ENCODE measurements around the gene MAPKAP1. TPM values are rescaled to one million over a fixed set of nuclear protein-coding genes. Genes with fewer than 3 reads are reported as not detected.

The MAPKAP1 gene
- total and polyA plus RNA-seq, 2 experiments from 2014 or later = 68.5 to 74.5 TPM

DNA sequence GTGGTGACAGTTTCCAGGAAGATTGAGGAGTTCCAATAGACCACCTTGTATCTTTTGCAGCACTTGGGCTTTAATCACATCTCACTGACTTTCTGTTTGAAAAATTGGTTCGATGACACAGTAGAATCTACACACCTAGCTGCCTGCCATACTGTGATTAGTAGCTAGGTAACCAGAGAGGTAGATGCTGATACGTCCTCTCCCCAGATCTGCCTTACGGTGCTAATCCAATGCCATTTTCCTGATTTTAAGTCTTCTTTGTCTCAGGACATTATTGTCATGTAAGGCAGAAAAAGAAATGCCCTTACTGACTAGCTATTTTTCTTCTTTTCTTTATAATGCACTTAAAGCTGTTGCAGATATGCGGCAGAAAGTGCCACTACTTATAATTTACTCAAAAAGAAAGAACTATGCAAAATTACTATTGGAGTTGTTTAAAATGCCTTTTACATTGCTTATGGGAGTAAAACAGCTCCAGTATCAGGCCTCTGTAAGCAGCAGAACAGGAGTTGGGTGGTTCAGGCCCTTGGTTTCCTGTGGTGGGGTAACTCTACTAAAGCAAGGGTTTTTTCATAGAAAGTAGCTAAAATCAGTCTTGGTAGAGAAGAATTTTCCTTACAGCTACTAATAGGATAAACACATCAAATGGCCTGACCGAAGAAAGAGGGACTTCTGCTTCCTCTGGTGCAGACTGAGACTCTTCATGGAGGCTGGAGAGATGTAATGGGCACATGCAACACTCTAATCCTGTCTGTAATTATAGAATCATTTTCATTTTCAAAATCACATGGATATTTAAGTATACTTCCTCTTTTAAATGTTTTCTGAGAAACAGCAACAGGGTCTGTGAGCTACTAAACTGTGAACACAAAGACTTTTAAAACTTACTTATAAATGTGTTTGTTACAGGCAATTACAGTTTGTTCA lies 177.2 kb downstream of the MAPKAP1 start:
- in situ Hi-C loops (cut with MboI) = no loop called here
- Histone ChIP-seq H3K4me2 (ENCODE audit: unreplicated experiment) (no peak overlapping the region), H4K20me1 (ENCODE audit: insufficient read depth) (no peaks in the 10 kb centered on the region), H3K79me2 (ENCODE audit: insufficient read depth) (peaks cover 11% of the 10 kb centered on the region; the same call in 1 of the 2 replicates), H3K9me2 (ENCODE audit: insufficient read depth) (no peaks in the 10 kb centered on the region), H3K4me1 (ENCODE audit: insufficient read depth) (peaks cover 27% of the 10 kb centered on the region), H3K9ac (no peak overlapping the region), H3K27me3 (replicated peaks; ENCODE audit: insufficient read depth) (no peaks in the 10 kb centered on the region), H3K9me3 (ENCODE audit: low read depth) (no peaks in the 10 kb centered on the region), H3K4me3 (no peak overlapping the region), H3K36me3 (ENCODE audit: low read depth) (no peaks in the 10 kb centered on the region), H2AFZ (no peak overlapping the region), H3F3A (ENCODE audit: insufficient read depth) (peaks cover 18% of the 10 kb centered on the region), H3K27ac (no peak overlapping the region)
- WGBS, 2 experiments (ENCODE audit: low coverage in 1 of 2, low lambda C conversion rate in 2 of 2, missing lambda C conversion rate in 2 of 2) = 95 to 97% methylated on average over 5 of the region's 5 CpGs
- TF ChIP-seq EZH2 (IDR thresholded peaks at IDR 0.05; ENCODE audit: insufficient read depth, poor library complexity, severe bottlenecking) (no peak), EZH2phosphoT487 (IDR thresholded peaks at IDR 0.05; ENCODE audit: insufficient read depth, low read depth) (no peak)
- DNase-seq = no peak

DNA sequence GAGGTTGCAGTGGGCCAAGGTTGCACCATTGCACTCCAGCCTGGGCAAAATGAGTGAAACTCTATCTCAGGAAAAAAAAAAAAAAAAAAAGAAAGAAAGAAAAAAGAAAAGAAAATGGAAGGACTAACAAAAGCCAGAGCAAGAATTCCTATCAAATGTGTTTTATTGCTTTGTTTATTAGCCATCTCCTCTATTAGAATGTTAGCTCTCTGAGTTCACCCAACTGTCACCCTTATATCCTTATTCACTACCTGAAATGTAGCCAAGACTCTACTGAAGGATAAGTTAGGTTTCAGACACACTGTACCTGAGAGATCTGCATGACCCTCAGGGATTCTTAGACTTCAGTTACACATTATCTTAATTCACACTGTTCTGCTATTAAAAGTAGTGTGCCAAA lies 177.9 kb downstream of the MAPKAP1 start:
- no peaks in the 10 kb centered on the region for H3K27me3 ChIP-seq (replicated peaks; ENCODE audit: insufficient read depth)
- no peak overlapping the region for H3K9ac ChIP-seq
- no peak for TF ChIP-seq EZH2 (IDR thresholded peaks at IDR 0.05; ENCODE audit: insufficient read depth, poor library complexity, severe bottlenecking)
- TF ChIP-seq EZH2phosphoT487 (IDR thresholded peaks at IDR 0.05; ENCODE audit: insufficient read depth, low read depth) = no peak
- no peaks in the 10 kb centered on the region for H4K20me1 ChIP-seq (ENCODE audit: insufficient read depth)
- peaks cover 16% of the 10 kb centered on the region for H3K79me2 ChIP-seq (ENCODE audit: insufficient read depth)
- H3K4me3 ChIP-seq = no peak overlapping the region
- H3K4me2 ChIP-seq (ENCODE audit: unreplicated experiment) = no peak overlapping the region
- peaks cover 18% of the 10 kb centered on the region for H3F3A ChIP-seq (ENCODE audit: insufficient read depth)
- H3K9me2 ChIP-seq (ENCODE audit: insufficient read depth) = no peaks in the 10 kb centered on the region
- in situ Hi-C loops (cut with MboI) = no loop called here
- peaks cover 32% of the 10 kb centered on the region for H3K4me1 ChIP-seq (ENCODE audit: insufficient read depth)
- no peak overlapping the region for H3K27ac ChIP-seq
- no peak overlapping the region for H2AFZ ChIP-seq
- H3K9me3 ChIP-seq (ENCODE audit: low read depth) = no peaks in the 10 kb centered on the region
- no peaks in the 10 kb centered on the region for H3K36me3 ChIP-seq (ENCODE audit: low read depth)
- no peak for DNase-seq

DNA sequence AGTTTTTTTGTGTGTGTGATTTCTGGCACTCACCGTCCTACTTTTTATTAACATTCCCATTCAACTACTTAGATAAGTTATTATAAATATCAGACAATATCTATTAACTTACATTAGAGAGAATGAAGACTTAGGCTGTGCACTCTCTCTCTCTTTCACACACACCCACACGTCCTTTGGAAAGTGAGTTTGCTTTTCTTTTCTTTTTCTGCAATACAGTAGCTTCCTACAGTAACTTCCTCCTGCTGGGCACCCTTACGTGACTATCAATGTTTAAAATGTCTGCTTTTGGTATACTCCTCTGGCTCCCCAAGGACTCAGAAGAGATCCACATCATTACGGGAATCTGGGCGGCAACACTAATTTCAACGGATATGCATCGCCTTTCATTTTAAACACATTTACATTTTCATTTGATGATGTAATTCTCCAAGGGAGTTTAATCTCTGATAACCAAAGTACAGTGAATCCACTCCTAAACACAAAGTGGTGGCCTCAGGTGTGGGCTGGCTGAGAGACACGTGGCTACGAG lies 179.5 kb downstream of the MAPKAP1 start:
- Histone ChIP-seq H3K36me3 (ENCODE audit: low read depth) (no peaks in the 10 kb centered on the region), H3K9ac (no peak overlapping the region), H3K4me1 (ENCODE audit: insufficient read depth) (peaks cover 39% of the 10 kb centered on the region), H3K9me3 (ENCODE audit: low read depth) (no peaks in the 10 kb centered on the region), H3F3A (ENCODE audit: insufficient read depth) (peaks cover 27% of the 10 kb centered on the region), H3K27me3 (replicated peaks; ENCODE audit: insufficient read depth) (no peaks in the 10 kb centered on the region), H3K27ac (no peak overlapping the region), H4K20me1 (ENCODE audit: insufficient read depth) (no peaks in the 10 kb centered on the region), H2AFZ (no peak overlapping the region), H3K4me2 (ENCODE audit: unreplicated experiment) (no peak overlapping the region), H3K4me3 (no peak overlapping the region), H3K9me2 (ENCODE audit: insufficient read depth) (no peaks in the 10 kb centered on the region), H3K79me2 (ENCODE audit: insufficient read depth) (peaks cover 18% of the 10 kb centered on the region)
- 94 to 98% methylated on average over 9 of the region's 9 CpGs for WGBS, 2 experiments (ENCODE audit: low coverage in 1 of 2, low lambda C conversion rate in 2 of 2, missing lambda C conversion rate in 2 of 2)
- in situ Hi-C loops (cut with MboI) = no loop called here
- TF ChIP-seq EZH2phosphoT487 (IDR thresholded peaks at IDR 0.05; ENCODE audit: insufficient read depth, low read depth) = no peak
- TF ChIP-seq EZH2 (IDR thresholded peaks at IDR 0.05; ENCODE audit: insufficient read depth, poor library complexity, severe bottlenecking) = no peak
- no peak for DNase-seq

DNA sequence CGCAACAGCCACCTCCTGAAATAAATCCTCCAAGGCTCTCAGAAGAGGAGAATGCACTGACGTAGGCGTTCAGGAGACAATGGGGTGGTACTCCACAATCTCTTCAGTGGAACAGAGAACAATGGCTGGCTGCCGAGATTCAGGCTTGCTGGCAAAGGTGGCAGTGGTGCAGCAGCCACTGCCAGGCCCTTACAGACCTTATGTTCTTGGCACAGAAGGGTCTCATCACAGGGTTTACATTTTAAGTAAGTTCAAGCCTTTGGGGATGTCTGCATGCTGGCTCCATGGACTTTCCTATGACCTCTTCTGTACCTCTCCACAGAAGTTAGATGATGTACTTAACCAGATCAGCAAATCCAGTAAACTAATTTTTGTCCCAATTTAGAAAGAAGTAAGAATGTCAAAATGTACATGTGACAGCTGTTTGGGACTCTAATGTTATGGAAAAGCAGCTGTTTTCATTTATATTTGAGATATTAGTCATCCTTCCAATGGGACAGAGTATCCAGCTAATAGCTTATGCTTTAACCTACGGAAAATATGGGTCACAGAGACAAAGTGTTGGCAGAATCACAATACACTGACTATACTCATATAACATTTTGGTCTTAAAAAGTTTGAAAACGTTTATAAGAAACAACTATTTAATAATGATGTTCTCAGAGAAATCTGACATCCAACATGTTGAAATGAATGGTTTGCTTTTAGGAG lies 180.9 kb downstream of the MAPKAP1 start:
- Histone ChIP-seq H3F3A (ENCODE audit: insufficient read depth) (peaks cover 41% of the 10 kb centered on the region), H2AFZ (no peak overlapping the region), H3K4me1 (ENCODE audit: insufficient read depth) (peaks cover 46% of the 10 kb centered on the region), H3K79me2 (ENCODE audit: insufficient read depth) (peaks cover 18% of the 10 kb centered on the region), H3K9me2 (ENCODE audit: insufficient read depth) (no peaks in the 10 kb centered on the region), H3K4me2 (ENCODE audit: unreplicated experiment) (peak overlapping the region; percentile 69), H3K27ac (peak overlapping the region; percentile 64), H3K9ac (peak overlapping the region; percentile 23; the same call in 1 of the 2 replicates), H3K4me3 (no peak overlapping the region; the same call in 1 of the 2 replicates), H3K9me3 (ENCODE audit: low read depth) (no peaks in the 10 kb centered on the region), H4K20me1 (ENCODE audit: insufficient read depth) (no peaks in the 10 kb centered on the region), H3K36me3 (ENCODE audit: low read depth) (no peaks in the 10 kb centered on the region), H3K27me3 (replicated peaks; ENCODE audit: insufficient read depth) (no peaks in the 10 kb centered on the region)
- DNase-seq = peak; percentile 93
- in situ Hi-C loops (cut with MboI) = no loop called here
- 24 to 34% methylated on average over 6 of the region's 6 CpGs for WGBS, 2 experiments (ENCODE audit: low coverage in 1 of 2, low lambda C conversion rate in 2 of 2, missing lambda C conversion rate in 2 of 2)
- no peak for TF ChIP-seq EZH2phosphoT487 (IDR thresholded peaks at IDR 0.05; ENCODE audit: insufficient read depth, low read depth)
- no peak for TF ChIP-seq EZH2 (IDR thresholded peaks at IDR 0.05; ENCODE audit: insufficient read depth, poor library complexity, severe bottlenecking)

Data from GM23248 (cell line).